Retinal pigment epithelial cell (primary cell): ENCODE results near the gene WSB1.

Experiments used
- DNase-seq: peaks from one replicate; pipeline ENCODE4 v3.0.0-alpha.2; 2010; ENCODE audit warnings: low read depth
- H3K4me3 ChIP-seq: 2 replicates; pipeline ENCODE4 v1.5.1; 2011; ENCODE audit warnings: mild to moderate bottlenecking, low read length, control low read depth, moderate library complexity
- CTCF ChIP-seq: conservative IDR thresholded peaks from 2 replicates; pipeline ENCODE4 v1.5.1; 2011; ENCODE audit warnings: low read depth, low read length, control low read depth, inconsistent platforms

Gene WSB1

GRCh38 chr17:27318633-27319032 is 24.7 kb downstream of the WSB1 start:
- no peak for TF ChIP-seq CTCF
- DNase-seq: no peak
- H3K4me3 ChIP-seq: no peak overlapping the region

- peak; percentile 79 for DNase-seq
- no peak overlapping the region for H3K4me3 ChIP-seq
- no peak for TF ChIP-seq CTCF
Observed at GRCh38 chr17:27319541-27320221, 25.8 kb downstream of the WSB1 start.

GRCh38 chr17:27320222-27320560 is 26.3 kb downstream of the WSB1 start:
- no peak for TF ChIP-seq CTCF
- no peak for DNase-seq
- H3K4me3 ChIP-seq: no peak overlapping the region

- TF ChIP-seq CTCF: no peak
- no peak overlapping the region for H3K4me3 ChIP-seq
- no peak for DNase-seq
Observed at GRCh38 chr17:27321372-27321771, 27.5 kb downstream of the WSB1 start.

GRCh38 chr17:27322026-27322425 is 28.1 kb downstream of the WSB1 start:
- H3K4me3 ChIP-seq: no peak overlapping the region
- no peak for TF ChIP-seq CTCF
- no peak for DNase-seq

- DNase-seq: no peak
- no peak overlapping the region for H3K4me3 ChIP-seq
- TF ChIP-seq CTCF: no peak
Observed at GRCh38 chr17:27322690-27323508, 29.0 kb downstream of the WSB1 start.

GRCh38 chr17:27323538-27324215 is 29.8 kb downstream of the WSB1 start:
- DNase-seq: no peak
- TF ChIP-seq CTCF: no peak
- no peak overlapping the region for H3K4me3 ChIP-seq
